ENCODE results near the gene ANKRD10. TPM values are rescaled to one million over a fixed set of nuclear protein-coding genes. Genes with fewer than 3 reads are reported as not detected.

The ANKRD10 gene
- total and polyA plus RNA-seq, 2 donors: 73.7 to 324 TPM

- H3K27ac ChIP-seq (ENCODE audit: low read depth): no peak overlapping the region
- WGBS: 85% methylated on average over 6 of the region's 6 CpGs
- H3K4me1 ChIP-seq (ENCODE audit: insufficient read depth): no peaks in the 10 kb centered on the region
- no peak overlapping the region for H3K4me3 ChIP-seq (ENCODE audit: low read depth, low read length)
- H3K36me3 ChIP-seq (ENCODE audit: insufficient read depth): no peaks in the 10 kb centered on the region
- DNase-seq (ENCODE audit: extremely low spot score): no peak
Observed at GRCh38 chr13:110867380-110867779, 47.5 kb downstream of the ANKRD10 start.

GRCh38 chr13:110866491-110867170 is 48.2 kb downstream of the ANKRD10 start:
- DNase-seq (ENCODE audit: extremely low spot score): no peak
- H3K27ac ChIP-seq (ENCODE audit: low read depth): no peak overlapping the region
- H3K4me3 ChIP-seq (ENCODE audit: low read depth, low read length): no peak overlapping the region
- no peaks in the 10 kb centered on the region for H3K36me3 ChIP-seq (ENCODE audit: insufficient read depth)
- WGBS: 80% methylated on average over 11 of the region's 11 CpGs
- no peaks in the 10 kb centered on the region for H3K4me1 ChIP-seq (ENCODE audit: insufficient read depth)

GRCh38 chr13:110863685-110864084 is 51.2 kb downstream of the ANKRD10 start:
- 87% methylated on average over 6 of the region's 6 CpGs for WGBS
- Histone ChIP-seq H3K36me3 (ENCODE audit: insufficient read depth) (no peaks in the 10 kb centered on the region), H3K4me3 (ENCODE audit: low read depth, low read length) (no peak overlapping the region), H3K4me1 (ENCODE audit: insufficient read depth) (no peaks in the 10 kb centered on the region), H3K27ac (ENCODE audit: low read depth) (no peak overlapping the region)
- no peak for DNase-seq (ENCODE audit: extremely low spot score)

GRCh38 chr13:110860983-110861382 is 53.9 kb downstream of the ANKRD10 start:
- DNase-seq (ENCODE audit: extremely low spot score): no peak
- no peak overlapping the region for H3K4me3 ChIP-seq (ENCODE audit: low read depth, low read length)
- no peak overlapping the region for H3K27ac ChIP-seq (ENCODE audit: low read depth)
- no peaks in the 10 kb centered on the region for H3K4me1 ChIP-seq (ENCODE audit: insufficient read depth)
- no peaks in the 10 kb centered on the region for H3K36me3 ChIP-seq (ENCODE audit: insufficient read depth)

- no peak for DNase-seq (ENCODE audit: extremely low spot score)
- H3K36me3 ChIP-seq (ENCODE audit: insufficient read depth): no peaks in the 10 kb centered on the region
- no peaks in the 10 kb centered on the region for H3K4me1 ChIP-seq (ENCODE audit: insufficient read depth)
- no peak overlapping the region for H3K27ac ChIP-seq (ENCODE audit: low read depth)
- no peak overlapping the region for H3K4me3 ChIP-seq (ENCODE audit: low read depth, low read length)
- WGBS: 85% methylated on average over 3 of the region's 3 CpGs
Observed at GRCh38 chr13:110856942-110857835, 57.7 kb downstream of the ANKRD10 start.

GRCh38 chr13:110855363-110855762 is 59.5 kb downstream of the ANKRD10 start:
- no peaks in the 10 kb centered on the region for H3K36me3 ChIP-seq (ENCODE audit: insufficient read depth)
- no peak overlapping the region for H3K27ac ChIP-seq (ENCODE audit: low read depth)
- no peak overlapping the region for H3K4me3 ChIP-seq (ENCODE audit: low read depth, low read length)
- no peaks in the 10 kb centered on the region for H3K4me1 ChIP-seq (ENCODE audit: insufficient read depth)
- WGBS: 71% methylated on average over 6 of the region's 6 CpGs
- DNase-seq (ENCODE audit: extremely low spot score): no peak

- DNase-seq (ENCODE audit: extremely low spot score): no peak
- Histone ChIP-seq H3K36me3 (ENCODE audit: insufficient read depth) (no peaks in the 10 kb centered on the region), H3K4me1 (ENCODE audit: insufficient read depth) (no peaks in the 10 kb centered on the region), H3K27ac (ENCODE audit: low read depth) (no peak overlapping the region), H3K4me3 (ENCODE audit: low read depth, low read length) (no peak overlapping the region)
- 88% methylated on average over 7 of the region's 7 CpGs for WGBS
Observed at GRCh38 chr13:110854866-110855265, 60.0 kb downstream of the ANKRD10 start.

- Histone ChIP-seq H3K4me1 (ENCODE audit: insufficient read depth) (no peaks in the 10 kb centered on the region), H3K4me3 (ENCODE audit: low read depth, low read length) (no peak overlapping the region), H3K36me3 (ENCODE audit: insufficient read depth) (no peaks in the 10 kb centered on the region), H3K27ac (ENCODE audit: low read depth) (no peak overlapping the region)
- DNase-seq (ENCODE audit: extremely low spot score): no peak
- WGBS: 63% methylated on average over 20 of the region's 20 CpGs
Observed at GRCh38 chr13:110853235-110853721, 61.6 kb downstream of the ANKRD10 start.

GRCh38 chr13:110850840-110851239 is 64.0 kb downstream of the ANKRD10 start:
- Histone ChIP-seq H3K36me3 (ENCODE audit: insufficient read depth) (no peaks in the 10 kb centered on the region), H3K4me1 (ENCODE audit: insufficient read depth) (no peaks in the 10 kb centered on the region), H3K4me3 (ENCODE audit: low read depth, low read length) (no peak overlapping the region), H3K27ac (ENCODE audit: low read depth) (no peak overlapping the region)
- DNase-seq (ENCODE audit: extremely low spot score): no peak
- WGBS: 78% methylated on average over 11 of the region's 11 CpGs

GRCh38 chr13:110850006-110850405 is 64.9 kb downstream of the ANKRD10 start:
- H3K36me3 ChIP-seq (ENCODE audit: insufficient read depth): no peaks in the 10 kb centered on the region
- H3K4me1 ChIP-seq (ENCODE audit: insufficient read depth): no peaks in the 10 kb centered on the region
- H3K27ac ChIP-seq (ENCODE audit: low read depth): no peak overlapping the region
- WGBS: 45% methylated on average over 4 of the region's 4 CpGs
- no peak overlapping the region for H3K4me3 ChIP-seq (ENCODE audit: low read depth, low read length)
- no peak for DNase-seq (ENCODE audit: extremely low spot score)

- Histone ChIP-seq H3K36me3 (ENCODE audit: insufficient read depth) (no peaks in the 10 kb centered on the region), H3K27ac (ENCODE audit: low read depth) (no peak overlapping the region), H3K4me1 (ENCODE audit: insufficient read depth) (no peaks in the 10 kb centered on the region), H3K4me3 (ENCODE audit: low read depth, low read length) (no peak overlapping the region)
- WGBS: 69% methylated on average over 3 of the region's 3 CpGs
- DNase-seq (ENCODE audit: extremely low spot score): no peak
Observed at GRCh38 chr13:110845520-110845919, 69.3 kb downstream of the ANKRD10 start.

GRCh38 chr13:110841846-110842245 is 73.0 kb downstream of the ANKRD10 start:
- 73% methylated on average over 3 of the region's 3 CpGs for WGBS
- Histone ChIP-seq H3K4me3 (ENCODE audit: low read depth, low read length) (no peak overlapping the region), H3K27ac (ENCODE audit: low read depth) (no peak overlapping the region), H3K36me3 (ENCODE audit: insufficient read depth) (no peaks in the 10 kb centered on the region), H3K4me1 (ENCODE audit: insufficient read depth) (no peaks in the 10 kb centered on the region)
- no peak for DNase-seq (ENCODE audit: extremely low spot score)

GRCh38 chr13:110841406-110841805 is 73.5 kb downstream of the ANKRD10 start:
- no peaks in the 10 kb centered on the region for H3K4me1 ChIP-seq (ENCODE audit: insufficient read depth)
- H3K36me3 ChIP-seq (ENCODE audit: insufficient read depth): no peaks in the 10 kb centered on the region
- H3K4me3 ChIP-seq (ENCODE audit: low read depth, low read length): no peak overlapping the region
- no peak overlapping the region for H3K27ac ChIP-seq (ENCODE audit: low read depth)
- DNase-seq (ENCODE audit: extremely low spot score): no peak
- 93% methylated on average over 2 of the region's 2 CpGs for WGBS
